GM11168 (cell line): ENCODE measurements around the gene P3H1.
"Not testable (repeated sequence)": the region's sequence is repeated elsewhere in the genome, so short reads cannot be mapped to it uniquely, and the experiment has no call there.

Source experiments
- in situ Hi-C: fragments of 300-500 bp; cut with MboI; formaldehyde crosslinking; loops from one replicate; pipeline ENCODE4 v1.12.0; 2022; ENCODE audit warnings: low sequenced_read_pairs; ENCODE audit not compliant: unreplicated experiment

The P3H1 gene

GRCh38 chr1:42734201-42735035 is 32.4 kb downstream of the P3H1 start:
- in situ Hi-C loops, result no loop called here

DNA sequence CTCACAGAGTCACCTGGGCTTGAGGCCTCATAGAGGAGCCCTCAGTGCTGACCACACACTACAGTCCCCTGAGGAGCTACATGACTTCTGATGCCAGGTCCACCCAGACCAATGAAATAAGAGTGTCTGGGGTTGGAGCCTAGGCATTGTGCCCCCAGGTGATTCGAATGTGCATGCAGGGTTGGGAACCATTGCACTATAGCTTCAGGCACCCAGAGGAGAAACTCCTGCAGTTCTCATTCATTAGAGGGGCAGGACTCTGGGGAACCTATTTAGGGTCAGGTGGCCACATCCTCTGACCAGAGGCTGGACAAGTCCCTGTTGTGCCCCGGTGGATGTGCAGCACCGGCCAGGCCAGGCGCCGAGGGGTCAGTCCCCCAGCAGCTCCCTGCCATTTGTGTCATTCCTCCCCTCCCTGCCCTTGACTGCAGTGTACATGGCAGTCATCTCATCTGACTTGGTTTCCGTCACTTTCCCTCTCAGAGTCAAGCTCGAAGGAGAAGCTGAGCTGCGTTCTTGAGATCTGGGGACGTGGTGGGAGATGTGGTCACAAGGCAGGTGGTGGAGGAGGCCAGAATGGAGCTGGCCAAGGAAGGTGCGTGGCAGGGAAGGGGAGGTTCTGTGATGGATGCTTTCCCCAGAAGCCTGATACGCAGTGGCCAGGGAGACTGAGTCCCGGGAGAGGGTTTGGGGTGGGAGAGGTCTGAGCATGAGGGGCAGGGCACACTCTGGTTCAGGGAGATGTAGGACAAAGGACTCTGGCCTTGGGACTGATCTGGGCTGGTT is 33.2 kb downstream of the P3H1 start:
- in situ Hi-C loops, result no loop called here

GRCh38 chr1:42732126-42732680 is 34.6 kb downstream of the P3H1 start:
- in situ Hi-C loops, result no loop called here

- in situ Hi-C loops, result no loop called here
Observed at GRCh38 chr1:42731585-42731984, 35.2 kb downstream of the P3H1 start.

DNA sequence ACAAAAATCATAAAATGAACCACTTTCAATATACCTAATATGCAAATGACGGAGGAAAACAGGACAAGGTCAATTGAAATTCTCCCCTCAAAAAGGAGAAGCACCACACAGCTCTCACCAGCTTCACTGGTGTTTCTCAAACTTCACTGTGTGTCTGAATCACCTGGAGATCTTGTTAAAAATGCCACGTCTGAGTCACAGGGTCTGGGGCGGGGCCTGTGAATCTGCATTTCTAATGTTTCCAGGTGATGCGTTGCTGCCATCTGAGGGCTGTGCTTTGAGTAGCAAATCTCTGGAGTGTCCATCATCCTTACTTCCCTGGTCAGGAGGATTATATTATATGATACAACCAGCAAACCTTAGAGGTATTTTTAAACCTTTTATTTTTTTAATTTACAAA is 35.8 kb downstream of the P3H1 start:
- in situ Hi-C loops, result no loop called here

DNA sequence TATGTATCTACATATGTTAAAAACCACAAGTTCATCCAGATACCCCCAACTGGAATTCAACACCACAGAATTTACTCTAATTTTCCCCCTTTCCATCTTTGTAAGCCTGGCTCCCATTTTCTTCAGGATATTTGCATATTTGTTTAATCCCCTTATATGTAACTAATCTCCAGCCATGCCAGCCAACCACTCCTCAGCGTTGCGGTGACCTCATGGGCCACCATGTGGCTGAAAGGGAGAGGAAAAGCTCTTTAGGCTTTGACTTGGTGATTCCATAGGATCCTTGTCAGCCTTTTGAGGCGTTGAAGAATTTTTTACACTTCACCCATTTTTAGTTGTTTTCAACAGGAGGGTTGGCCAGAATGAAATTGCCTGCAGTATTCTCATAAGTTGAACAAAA is 36.8 kb downstream of the P3H1 start:
- in situ Hi-C loops, result no loop called here

DNA sequence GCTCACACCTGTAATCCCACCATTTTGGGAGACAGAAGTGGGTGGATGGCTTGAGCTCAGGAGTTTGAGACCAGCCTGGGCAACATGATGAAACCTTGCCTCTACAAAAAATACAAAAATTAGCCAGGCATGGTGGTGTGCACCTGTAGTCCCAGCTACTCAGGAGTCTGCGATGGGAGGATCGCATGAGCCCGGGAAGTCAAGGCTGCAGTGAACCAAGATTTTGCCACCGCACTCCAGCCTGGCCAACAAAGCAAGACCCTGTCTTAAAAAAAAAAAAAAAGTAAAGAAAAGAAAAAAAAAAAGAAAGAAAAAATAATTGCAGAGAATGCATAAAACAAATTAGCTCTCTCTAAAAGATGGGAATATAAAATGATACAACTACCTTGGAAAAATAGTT is 41.0 kb downstream of the P3H1 start:
- in situ Hi-C loops, result not testable (repeated sequence)

DNA sequence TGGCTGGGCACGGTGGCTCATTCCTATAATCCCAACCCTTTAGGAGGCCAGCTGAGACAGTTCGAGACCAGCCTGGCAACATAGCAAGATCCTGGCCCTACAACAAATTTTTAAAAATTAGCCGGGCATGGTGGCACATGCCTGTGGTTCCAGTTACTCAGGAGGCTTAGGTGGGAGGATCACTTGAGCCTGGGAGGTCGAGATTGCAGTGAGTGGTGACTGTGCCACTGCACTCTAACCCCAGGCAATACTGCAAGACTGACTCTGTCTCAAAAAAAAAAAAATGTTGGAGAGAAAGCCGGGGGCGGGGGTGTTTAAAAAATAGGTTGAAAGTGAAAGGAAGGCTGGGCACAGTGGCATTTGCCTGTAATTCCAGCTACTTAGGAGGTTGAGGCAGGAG is 43.3 kb downstream of the P3H1 start:
- in situ Hi-C loops, result no loop called here

- in situ Hi-C loops, result not testable (repeated sequence)
Observed at GRCh38 chr1:42722403-42722802, 44.4 kb downstream of the P3H1 start.

GRCh38 chr1:42721926-42722325 is 44.9 kb downstream of the P3H1 start:
- in situ Hi-C loops, result no loop called here

DNA sequence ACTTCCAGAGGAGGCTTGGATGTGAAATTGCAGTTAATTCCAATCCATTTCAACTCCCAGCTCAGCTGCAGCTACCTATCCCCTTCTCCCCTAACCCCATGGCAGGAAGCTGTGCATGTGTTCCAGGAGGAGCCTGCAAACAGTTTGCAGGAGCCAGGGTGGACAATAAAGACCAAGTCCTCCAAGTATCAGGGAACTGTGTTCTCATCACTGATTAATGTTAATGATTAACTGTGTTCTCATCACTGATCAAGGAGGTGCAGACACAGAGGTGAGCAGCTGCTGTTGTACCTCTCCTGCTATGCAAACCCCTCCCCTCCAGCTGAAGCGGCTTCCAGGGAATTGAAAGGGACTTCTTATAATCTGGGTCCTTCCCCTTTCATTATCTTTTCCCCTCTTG is 46.0 kb downstream of the P3H1 start:
- in situ Hi-C loops, result no loop called here

GRCh38 chr1:42714441-42714840 is 52.4 kb downstream of the P3H1 start:
- in situ Hi-C loops, result not testable (repeated sequence)

DNA sequence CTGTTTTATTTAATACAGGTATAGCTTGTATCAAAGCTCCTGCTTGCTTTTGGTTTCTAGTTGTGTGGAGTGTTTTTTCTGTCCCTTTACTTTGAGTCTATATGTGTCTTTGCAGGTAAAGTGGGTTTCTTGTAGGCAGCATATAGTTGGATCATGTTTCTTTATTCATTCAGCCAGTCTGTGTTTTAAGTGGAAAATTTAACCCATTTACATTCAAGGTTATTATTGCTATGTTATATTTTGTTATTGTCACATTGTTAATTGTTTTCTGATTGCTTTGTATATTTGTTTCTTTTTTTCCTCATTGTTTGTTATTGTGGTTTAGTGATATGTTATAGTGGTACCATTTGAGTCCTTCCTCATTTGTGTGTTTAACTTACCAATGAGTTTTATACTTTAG is 53.5 kb downstream of the P3H1 start:
- in situ Hi-C loops, result no loop called here

- in situ Hi-C loops, result not testable (repeated sequence)
Observed at GRCh38 chr1:42712808-42713207, 54.0 kb downstream of the P3H1 start.

DNA sequence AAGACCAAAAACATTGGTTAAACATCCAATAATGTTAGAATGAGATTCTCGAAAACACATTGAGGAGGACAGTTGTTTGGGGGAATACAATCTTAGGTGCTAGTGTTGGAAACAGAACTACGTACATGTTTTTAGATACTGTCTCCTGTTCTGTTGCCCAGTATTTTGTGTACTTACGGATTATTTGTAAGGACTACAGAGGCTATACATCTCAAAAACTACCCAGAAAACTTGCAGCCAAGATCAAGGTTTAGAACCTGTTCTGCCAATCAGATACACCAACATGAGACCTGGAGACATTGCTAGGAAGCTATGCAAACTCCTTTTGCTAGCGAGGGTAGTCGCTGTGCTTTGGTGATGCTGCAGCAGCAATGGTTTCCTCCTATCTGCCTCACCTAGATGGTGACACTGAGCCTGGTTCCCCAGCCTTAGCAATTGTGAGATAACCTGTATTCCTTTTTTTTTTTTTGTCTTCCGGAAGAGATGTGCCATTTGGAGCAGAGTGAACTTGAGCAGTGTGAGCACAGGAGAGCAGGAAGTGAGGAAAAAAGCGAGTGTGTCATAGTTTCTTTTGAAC is 62.9 kb downstream of the P3H1 start:
- in situ Hi-C loops, result no loop called here

DNA sequence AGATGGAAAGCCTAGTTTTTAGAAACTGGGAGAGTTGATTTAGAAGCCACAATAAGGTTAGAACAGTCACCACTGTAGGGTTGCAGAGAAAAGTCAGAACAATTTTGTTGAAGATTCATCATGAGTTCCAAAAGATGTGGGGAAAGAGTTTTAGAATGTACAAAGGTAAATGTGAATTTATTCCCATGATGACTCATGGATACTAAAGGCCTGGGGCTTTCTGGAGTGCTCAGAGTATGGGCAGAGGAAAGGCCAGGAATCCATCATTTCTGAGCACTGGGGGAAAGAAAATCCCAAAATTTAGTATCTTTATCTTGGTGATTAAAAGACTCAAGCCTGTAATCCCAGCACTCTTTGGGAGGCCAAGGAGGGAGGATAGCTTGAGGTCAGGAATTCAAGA is 66.8 kb downstream of the P3H1 start:
- in situ Hi-C loops, result no loop called here

DNA sequence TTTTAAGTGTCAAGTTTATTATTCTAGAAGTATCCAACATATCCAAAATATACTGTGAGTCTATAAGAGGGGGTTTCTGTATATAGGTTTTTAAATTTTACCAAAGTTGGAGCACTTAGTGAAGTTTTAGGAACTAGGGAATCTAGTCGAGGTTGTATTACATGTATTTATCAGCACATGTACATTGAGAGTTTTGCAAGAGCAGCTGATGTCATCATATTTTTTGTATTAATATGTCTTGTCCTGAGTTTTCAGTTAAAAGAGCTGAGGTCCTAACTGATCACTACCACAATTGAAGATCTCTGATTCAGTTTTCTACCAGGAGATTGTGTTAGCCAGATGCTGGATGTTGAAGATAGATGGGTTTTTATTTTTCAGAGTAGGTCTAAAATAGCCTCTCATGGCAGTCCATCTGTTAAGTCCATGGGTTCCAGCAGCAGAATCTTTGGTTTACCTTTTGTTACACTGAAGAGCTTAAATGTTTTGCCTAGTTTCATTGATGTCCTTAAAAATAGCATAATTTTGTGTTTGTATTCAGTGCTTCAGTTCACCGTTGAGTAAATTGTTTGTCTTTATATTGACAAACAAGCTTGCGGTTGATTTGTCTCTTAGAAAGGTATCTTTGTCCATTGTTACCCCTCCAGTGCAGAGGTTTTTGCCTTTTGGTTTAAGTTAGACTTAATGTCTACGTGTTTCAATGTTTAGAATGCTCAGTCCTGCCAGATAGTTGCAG is 68.6 kb downstream of the P3H1 start:
- in situ Hi-C loops, result no loop called here
